ENCODE results near the gene DDX31.

The DDX31 gene

DNA sequence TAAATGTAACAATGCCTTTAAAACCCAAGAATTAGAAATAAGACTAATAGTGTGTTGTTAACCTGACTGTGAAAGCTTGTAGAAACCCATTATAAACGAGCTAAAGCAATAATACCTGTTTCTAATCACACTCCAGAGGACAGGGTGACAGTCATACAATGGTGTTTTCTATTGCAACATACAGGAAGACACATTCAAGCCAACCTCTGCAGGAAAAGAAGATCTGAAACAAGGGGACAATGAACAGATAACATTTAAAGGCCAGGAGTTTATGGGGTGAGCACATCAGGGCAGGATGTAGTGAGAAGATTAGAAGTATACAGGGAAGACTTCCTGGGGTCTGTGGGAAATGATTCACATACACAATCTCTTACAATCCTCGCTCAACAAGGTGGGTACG is 73.6 kb downstream of the DDX31 start:
- DNase-seq (ENCODE audit: low spot score) = no peak

DNA sequence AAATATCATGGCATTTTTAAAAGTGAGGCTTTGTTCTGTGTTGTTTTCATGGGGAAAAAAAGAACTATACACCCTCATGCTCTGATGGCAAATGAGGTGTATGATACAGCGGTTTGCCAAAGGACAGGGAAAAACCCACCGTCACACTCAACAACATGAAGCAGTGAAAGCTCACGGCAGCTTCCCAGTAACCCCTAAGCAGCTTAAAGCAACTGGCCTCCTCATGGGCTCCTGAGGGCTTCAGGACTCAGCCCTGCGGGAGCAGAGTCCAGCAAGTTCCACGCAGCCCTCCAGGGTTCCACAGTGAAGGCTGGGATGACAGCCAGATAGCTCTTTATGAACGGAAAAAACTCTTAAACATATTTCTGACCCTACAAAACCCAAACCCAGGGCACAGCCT is 74.5 kb downstream of the DDX31 start:
- no peak for DNase-seq (ENCODE audit: low spot score)

DNA sequence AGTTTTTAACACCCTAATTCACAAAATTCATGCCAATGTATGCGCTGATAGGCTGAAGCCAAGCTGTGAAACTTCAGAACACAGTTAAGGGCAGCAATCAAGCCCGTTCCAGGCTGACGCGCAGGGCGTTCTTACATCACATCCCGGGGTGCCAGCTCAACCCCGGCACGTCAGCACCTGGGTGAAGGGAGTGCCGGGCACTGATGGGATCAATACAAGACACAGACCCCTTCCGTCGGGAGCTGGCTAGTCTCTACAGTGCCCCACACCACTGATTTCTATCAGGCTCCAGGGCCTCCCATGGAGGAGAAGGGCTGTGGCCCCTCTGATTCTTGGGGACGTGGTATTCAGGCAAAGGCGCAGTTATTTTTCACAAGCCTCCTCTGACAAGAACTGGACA is 75.4 kb downstream of the DDX31 start:
- DNase-seq (ENCODE audit: low spot score) = no peak

DNA sequence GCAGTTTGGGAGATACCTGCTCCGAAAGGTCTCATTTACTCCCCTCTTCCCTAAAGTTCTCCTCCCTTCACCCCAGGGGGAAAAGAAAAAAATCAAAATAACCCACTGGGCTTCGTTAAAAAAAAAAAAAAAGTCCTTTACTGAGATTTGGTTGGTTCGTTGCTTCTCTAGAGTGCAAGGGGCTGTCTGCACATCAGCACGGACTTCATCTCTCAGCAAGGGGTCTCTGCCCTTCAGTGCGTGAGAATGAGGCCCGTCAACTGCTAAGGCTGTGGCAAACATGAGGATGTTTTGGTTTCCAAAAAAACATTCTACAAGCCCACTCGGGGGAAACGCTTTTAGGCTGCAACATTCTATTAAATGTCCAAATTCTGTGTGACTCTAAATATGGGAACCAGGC is 77.3 kb downstream of the DDX31 start:
- DNase-seq (ENCODE audit: low spot score) = no peak

DNA sequence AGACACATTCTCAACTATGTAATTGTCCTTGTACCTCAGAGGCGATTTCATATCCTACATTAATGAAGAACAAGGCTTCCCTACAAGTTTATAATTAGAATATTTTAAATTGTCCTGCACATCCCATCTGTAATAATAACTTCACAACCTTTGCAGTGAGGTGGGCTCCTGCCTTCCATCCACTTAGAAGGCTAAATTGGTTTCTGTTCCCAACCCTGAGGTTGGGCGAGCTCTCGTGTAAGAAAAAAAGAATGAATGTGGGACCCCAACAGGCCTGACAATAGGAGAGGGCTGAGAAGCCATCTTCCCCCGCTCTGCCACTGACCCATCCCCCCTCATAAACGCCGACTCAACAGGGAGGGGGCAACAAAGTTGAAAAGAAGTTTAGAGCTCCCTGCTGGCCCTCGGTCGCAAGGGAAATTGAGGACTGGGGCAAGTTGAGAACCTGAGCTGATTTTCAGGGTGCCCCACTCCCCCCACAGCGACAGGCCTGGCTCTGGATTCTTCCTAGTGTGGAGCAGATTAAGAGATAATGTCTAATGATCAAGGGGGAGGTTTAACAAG is 78.0 kb downstream of the DDX31 start:
- DNase-seq (ENCODE audit: low spot score) = no peak

DNA sequence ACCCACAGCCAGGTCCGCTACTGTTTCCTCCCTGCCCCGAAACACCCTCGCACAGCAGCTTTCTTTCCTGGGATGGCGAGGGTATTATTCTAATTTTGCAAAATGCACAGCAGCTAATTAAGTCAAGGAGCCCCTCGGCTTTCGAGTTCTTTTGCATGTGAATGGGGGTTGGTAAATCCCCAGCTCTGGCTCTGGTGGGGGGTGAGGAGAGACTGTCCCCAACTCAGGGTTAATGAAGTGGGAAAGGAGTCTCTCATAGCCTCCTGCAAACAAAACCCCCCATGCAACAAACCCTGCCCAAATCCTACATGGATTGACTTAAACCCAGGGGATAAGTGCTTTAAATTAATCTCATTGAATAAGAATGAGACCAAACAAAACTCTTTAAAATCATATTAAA is 78.5 kb downstream of the DDX31 start:
- no peak for DNase-seq (ENCODE audit: low spot score)

DNA sequence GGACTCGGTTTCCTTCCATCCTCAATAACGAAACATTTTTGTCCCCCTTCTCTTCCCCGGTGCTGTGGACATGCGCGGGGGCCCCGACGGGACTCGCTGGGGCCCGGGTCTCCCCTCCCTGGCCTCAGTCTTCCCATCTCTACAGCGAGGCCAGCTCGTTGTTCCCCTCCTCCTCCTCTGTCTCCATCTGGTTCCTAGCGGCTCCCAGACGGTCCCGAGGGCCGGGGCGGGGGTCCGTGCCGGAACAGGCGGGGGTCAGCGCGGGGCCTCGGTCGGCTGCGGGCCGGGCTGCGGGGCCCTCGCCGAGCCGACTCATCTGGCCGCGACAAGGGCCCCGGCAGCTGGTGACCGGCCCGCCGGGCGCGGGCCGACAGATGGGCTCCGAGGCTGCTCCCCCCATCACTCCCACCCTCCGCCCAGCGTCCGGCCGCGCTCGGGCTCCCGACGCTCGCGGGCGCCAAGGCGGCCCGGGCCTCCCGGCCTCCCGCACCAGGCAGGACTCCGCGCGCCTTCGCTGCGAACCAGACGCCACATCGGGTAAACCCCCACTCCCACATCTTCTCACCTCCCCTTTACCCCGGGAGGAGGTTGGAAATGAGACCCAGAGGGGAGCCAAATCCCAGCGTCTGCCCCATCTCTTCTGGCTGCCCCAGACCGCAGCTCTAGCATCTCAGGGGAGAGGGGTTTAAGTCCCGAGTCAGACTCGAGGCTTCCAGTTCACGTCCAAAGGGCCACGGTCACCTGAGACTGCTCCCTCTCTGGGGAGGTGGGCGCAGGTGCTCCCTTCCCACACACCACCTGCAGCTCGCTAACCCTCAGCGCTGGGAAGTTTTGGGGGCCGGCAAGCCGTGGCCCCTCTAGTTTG is 79.2 kb downstream of the DDX31 start:
- DNase-seq (ENCODE audit: low spot score) = no peak

DNA sequence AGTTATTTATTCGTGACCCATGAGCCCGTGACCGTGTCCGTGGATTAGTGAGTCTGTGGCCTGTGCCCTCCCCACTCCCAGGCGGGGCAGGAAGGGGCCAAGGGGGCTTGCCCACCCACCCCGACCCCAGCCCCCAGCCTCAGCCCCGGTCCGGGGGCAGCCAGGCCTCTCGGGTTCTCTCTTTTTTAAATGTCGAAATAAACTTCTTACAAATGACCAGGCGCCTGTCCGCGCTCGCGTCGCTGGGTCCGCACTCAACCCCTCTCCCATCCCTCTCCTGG is 79.8 kb downstream of the DDX31 start:
- no peak for DNase-seq (ENCODE audit: low spot score)

DNA sequence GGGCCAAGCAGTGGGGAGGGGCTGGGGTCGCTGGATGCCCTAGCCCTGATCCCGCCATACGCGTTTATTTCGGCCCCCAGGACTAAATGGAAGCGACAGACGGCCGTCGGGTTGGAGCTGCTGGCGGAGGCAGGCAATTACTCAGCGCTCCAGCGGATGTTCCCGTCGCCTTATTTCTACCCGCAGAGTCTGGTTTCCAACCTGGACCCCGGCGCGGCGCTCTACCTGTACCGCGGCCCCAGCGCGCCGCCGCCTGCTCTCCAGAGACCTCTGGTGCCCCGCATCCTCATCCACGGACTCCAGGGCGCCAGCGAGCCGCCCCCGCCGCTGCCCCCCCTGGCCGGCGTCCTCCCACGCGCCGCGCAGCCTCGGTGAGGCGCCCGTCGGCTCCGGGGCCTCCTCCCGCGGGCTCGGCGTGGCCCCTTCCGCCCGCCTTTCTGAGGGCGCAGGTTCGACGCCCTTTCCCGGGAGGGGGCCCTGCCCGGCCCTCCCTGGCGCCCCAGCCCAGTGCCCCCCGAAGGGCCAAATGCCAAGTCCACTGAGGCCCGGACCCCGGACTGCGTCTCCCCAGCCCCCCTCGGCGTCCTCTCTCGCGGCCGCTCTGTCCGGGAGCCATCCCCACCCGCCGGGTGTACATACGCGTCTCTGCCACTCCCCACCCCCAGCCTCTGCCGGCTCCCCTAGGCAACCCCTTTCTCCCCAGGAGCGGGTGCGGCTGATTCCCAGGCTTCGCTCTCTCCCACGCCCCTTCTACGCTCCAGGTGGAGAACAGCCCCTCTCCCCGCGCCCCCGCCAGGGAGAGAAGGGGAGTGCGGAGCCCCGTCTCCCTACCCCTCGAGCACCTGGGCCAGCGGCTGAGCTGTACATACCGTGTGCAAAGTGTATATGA is 80.4 kb downstream of the DDX31 start:
- DNase-seq (ENCODE audit: low spot score) = no peak

DNA sequence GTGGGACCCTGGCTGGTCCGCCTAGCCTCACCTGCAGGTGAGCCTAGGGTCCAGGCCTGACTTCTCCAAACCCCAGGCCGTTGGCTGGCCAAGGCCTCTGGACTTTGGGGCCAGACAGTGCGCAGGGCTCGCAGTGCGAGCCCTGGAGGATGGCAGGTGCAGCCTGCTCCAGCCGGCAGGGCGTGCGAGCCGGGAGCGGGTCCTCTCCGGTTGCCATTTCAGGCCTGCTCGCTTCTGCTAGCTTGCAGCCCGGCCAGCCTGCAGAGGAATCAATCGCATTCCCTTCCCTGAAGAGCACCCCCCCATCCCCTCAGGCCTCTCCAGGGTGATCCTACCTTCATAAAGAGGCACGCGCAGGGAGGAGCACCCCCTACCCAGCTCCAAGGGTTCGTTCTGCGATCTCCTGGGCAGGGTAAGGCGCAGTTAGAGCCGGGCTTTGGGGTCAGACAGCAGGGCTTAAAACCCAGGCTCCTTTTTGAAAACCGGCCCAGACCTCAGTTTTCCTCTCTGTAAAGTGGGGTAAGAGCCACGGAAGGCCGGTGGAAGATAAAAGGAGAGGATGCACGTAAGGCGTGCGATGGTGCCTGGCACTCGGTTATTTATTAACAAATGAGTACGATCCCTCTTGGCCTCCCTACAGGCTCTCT is 81.2 kb downstream of the DDX31 start:
- no peak for DNase-seq (ENCODE audit: low spot score)

DNA sequence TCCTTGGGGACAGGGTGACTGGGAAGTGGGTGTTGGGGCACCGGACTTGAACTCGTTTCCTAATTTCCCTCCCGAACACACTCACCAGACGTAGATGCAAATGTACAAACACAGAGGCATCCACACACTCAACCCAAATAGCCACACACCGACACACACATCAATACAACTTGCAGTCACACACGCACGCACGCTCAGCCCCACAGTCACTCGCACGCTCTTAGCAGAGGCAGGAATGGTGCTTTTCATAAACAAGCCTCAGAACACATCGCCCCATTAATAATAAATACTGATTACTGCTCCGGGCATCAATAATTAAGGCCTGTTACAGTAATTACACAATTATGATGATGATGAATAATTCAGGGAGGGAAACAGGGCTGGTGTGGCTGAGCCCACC is 81.7 kb downstream of the DDX31 start:
- DNase-seq (ENCODE audit: low spot score) = no peak

DNA sequence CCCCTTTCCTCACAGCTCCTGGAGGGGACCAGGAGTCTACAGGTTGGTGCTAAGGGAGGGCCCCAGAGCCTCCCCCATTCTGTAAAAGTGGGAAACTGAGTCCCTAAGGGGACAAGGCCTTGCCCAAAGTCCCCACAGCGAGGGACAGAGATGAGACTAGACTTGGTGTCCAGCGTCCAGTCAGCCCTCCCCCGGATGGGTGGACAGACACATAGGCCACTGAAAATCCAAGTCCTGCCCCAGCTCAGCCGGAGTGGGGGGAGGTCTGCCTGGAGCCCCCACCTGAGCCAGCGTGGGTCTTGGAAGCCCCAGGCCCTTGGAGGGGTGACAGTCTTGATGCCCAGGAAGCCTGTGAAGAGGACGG is 82.2 kb downstream of the DDX31 start:
- no peak for DNase-seq (ENCODE audit: low spot score)

DNA sequence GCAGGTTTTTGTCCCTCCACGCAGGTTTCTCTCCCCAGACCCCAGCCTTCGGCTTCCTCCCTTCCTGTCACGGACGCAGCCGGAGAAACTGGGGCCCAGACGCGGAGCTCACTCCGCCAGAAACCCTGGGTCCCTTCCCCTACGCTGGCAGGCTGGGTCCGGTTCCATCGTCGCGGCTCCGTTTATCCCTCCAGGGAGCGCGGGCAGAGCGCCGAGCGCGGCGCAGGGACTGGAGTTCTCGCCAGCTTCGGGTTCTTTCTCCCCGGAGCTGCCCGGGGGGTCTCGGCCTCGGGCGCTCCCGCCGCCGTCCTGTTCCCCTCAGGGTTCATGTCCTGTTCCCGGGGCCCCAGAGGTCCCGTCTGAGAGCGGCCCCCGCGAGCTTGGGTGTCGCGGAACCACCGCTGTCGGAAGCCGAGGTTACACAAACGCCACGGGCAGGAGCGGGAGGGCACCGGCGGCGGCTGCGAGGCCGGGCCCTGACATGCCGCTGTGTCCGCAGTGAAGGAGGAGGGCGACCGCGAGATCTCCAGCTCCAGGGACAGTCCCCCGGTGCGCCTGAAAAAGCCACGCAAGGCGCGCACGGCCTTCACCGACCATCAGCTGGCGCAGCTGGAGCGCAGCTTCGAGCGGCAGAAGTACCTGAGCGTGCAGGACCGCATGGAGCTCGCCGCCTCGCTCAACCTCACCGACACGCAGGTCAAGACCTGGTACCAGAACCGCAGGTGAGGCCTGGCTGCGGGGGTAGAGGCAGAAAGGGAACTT is 82.8 kb downstream of the DDX31 start:
- no peak for DNase-seq (ENCODE audit: low spot score)

DNA sequence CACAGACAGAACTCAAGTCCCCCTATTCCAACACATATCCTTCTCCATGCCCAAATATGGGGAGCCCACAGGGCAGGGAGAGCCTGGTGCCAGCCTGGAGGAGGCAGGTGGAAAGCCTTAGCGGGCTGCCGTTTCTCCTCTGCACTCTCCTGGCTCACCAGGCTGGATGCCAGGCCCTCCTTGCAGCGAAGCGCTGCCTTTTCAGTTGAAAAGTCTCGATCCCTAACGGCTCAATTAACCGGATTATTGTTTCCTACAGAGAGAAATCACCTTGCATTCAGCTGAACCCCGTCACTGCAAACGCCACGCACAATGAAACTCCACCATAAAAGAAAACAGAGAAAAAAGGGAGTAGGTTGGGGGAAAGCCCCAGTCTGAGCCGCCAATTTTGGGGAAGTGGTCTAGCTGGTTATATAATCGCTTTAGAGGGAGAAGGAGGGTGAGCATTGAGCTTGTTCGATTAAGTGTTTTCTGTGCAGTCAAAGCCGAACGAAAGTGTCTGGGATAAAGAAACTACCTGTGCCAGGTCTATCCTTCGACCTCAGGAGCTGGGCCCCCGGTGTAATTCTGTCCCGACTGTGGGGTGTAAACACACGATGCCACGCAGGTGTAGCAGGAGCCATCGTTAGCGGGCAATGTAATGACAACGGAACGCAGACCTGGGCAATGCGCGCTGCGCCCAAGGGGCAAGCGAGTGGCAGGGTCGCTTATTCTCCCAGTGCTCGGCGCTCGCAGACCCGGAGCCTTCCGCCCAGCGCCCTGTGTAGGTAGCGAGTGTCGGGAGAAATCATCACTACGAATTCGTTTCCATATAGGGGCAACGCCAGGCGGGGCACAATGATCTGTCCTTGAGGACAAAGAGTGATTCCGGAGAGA is 83.6 kb downstream of the DDX31 start:
- DNase-seq (ENCODE audit: low spot score) = no peak

DNA sequence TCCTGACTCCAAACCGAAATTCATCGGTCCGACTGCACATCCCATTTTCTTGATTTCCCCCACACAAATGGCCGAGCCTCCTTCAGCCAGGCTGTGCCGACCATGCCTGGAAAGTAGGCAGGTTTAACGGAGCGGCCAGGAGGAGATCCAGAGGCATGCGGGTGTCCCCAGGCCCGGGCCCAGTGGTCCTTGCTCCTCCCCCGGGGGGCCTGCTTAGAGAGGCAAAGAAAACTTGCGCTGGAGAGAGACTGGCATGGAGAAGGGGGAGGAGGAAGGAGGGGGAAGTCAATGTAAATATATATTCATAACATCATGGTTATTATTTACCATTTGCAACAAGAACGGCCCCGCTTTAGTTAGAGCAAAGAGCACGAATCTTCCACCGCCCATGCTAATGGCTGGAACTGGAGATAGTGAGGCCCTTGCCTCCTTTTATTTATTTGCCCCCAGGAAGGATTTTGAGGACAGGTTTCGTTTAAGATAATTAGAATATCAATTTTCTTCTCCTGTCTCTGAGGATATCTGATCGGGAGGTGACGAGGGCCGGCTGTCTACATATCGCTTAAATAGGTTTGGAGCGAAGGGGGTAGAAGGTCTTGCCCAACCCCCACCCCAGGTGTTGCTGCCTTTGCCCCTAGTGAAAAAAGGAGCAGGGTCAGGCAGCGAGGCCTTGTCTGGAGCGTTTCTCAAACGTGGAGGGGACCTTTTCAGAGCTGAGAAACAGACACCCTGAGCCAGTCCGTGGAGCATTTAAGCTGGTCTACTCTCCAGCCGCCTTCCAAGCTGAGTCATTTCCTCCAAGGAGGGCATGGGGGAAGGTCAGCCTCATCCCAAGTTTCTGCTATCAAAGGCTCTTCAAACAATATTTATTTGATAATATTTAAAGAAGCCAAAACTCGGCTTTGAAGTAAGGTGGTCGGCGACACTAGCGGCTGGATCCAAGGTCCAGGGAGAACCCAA is 84.9 kb downstream of the DDX31 start:
- no peak for DNase-seq (ENCODE audit: low spot score)

DNA sequence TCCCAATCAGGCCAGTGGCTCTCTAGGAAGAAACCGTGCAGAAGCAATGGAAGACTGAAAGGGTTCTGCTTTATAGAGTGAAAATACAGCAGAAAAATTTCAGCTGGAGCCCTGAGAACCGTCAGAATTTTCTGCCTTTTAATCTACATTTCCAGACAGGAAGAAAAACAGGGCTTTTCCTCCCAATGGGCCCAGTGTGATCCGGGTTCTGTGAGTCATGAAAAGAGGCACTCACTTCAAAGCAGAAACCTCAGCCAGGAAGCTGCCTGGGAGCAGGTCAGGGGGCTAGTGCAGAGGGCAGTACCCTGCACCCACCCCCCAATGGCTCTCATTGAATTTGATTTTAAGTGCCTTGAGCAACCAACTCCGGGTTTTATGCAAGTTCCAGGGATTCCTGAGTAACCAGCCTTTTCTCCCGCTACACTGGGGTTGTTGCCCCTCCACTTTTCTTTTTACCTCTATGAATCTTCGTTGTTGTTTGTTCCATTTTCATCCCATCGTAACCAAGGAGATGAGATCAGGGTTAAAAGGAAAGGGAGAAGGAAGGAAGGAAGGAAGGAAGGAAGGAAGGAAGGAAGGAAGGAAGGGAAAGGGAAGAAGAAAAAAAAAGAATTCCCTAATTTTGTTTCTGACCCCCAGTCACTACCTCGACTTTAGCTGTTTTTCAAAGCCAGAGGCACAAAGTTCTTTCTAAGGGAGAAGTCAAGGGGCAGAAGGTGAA is 86.0 kb downstream of the DDX31 start:
- no peak for DNase-seq (ENCODE audit: low spot score)

DNA sequence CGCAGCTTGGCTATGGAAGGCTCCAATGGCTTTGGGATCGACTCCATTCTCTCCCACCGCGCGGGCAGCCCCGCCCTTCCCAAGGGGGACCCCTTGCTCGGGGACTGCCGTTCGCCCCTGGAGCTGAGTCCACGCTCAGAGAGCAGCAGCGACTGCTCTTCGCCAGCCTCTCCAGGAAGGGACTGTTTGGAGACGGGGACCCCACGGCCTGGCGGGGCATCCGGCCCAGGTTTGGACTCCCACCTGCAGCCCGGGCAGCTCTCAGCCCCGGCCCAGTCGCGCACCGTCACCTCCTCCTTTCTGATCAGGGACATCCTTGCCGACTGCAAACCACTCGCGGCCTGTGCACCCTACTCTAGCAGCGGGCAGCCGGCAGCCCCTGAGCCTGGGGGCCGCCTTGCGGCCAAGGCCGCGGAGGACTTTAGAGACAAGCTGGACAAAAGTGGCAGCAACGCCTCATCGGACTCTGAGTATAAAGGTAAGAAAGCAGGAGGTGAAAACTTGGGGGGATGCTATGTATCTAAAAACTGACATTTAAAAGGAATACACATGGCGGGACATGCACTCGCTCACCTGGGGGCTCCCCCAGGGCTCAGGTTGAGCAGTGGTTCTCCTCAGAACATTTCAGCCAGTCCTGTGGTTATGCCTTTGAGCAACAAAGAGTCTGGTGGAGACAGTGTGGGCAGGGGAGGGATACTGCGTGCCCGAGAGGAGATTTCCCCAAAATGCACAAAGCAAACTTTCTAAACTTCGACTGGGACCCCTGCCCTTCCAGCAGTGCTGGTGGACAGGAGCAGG is 86.8 kb downstream of the DDX31 start:
- no peak for DNase-seq (ENCODE audit: low spot score)

DNA sequence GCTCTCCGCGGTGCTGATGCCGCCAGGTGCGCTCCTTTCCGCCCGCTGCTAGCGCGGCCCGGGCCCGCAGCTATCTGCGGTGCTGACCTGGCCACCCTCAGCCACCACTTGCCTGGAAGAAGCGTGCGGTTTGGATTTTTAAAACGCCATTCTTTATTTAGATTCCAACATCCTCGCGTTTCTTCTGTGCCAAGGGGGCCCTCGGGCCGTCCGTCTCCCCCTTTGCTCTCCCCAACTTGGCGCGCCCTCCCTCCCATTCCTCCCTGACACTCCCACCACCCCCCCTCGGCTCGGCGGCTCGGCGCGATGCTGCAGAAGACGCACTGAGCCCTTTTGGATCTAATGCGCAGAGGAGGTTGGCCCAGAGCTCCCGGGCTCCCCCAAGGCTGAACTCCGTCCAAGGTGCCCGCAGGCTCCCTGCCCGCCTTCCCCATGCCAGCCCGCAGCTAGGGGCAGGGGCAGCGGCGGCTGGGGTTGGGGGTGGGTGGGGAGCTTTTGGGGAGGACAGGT is 87.5 kb downstream of the DDX31 start, which contains the start of gene BARHL1:
Gene BARHL1, plus strand, starts transcription at position 331 of the 510 bp plus-strand sequence. CDS start 192 bp downstream, outside the sequence.
- DNase-seq (ENCODE audit: low spot score) = no peak
